GM18507 (cell line): ENCODE measurements around the gene AHNAK2.
"Not testable (repeated sequence)": the region's sequence is repeated elsewhere in the genome, so short reads cannot be mapped to it uniquely, and the experiment has no call there.

ENCODE experiments used
- DNase-seq: peaks from one replicate; pipeline ENCODE4 v3.0.0; 2011; ENCODE audit warnings: low read depth; ENCODE audit not compliant: insufficient read length; ENCODE audit errors: extremely low spot score
- FAIRE-seq: peaks from 2 replicates; lab custom pipeline; 2011; peaks lifted over from hg19 to GRCh38; lab: Jason Lieb, UNC

Gene AHNAK2

DNA sequence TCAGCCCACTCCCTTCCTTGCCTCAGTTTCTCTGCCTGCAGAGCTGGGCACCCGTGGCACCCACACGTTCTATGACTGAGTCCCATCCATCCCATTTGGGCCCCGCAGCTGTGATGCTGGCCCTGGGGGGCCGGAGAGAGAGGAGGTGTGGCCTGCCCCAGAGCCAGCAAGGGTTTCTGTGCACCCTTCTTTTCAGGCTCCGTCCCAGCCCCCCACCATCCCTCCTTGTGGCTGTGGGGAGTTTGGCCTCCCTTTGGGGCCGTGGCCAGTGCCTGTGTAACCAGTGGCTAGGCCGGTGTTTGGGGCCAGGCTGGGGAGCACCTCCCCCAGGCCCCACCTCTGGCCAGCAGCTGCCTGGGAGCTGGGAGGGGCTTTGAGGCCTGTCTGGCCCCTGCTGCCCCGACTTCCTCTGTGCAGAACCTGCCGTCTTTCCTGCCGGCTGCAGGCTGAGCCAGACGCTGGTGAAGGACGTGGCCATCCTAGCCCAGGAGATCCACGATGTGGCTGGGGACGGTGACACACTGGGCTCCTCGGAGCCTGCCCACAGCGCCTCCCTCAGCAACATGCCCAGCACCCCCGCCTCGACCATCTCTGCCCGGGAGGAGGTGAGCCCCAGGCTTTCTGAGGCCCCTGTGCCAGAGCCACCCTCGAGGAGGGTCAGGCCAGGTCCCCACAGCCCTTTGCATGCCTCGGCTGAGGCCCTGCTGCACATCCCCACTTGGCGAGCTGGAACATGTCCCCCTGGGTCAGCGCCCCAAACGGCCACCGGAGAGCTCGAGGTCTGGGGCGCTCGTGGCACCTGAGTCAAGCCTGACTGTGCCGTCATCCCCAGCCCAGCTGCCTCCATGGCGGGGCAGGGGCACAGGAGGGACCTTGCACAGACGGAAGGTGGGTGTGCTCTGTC, 85.4 kb downstream of the AHNAK2 start:
- no peak for DNase-seq
- FAIRE-seq = no peak

DNA sequence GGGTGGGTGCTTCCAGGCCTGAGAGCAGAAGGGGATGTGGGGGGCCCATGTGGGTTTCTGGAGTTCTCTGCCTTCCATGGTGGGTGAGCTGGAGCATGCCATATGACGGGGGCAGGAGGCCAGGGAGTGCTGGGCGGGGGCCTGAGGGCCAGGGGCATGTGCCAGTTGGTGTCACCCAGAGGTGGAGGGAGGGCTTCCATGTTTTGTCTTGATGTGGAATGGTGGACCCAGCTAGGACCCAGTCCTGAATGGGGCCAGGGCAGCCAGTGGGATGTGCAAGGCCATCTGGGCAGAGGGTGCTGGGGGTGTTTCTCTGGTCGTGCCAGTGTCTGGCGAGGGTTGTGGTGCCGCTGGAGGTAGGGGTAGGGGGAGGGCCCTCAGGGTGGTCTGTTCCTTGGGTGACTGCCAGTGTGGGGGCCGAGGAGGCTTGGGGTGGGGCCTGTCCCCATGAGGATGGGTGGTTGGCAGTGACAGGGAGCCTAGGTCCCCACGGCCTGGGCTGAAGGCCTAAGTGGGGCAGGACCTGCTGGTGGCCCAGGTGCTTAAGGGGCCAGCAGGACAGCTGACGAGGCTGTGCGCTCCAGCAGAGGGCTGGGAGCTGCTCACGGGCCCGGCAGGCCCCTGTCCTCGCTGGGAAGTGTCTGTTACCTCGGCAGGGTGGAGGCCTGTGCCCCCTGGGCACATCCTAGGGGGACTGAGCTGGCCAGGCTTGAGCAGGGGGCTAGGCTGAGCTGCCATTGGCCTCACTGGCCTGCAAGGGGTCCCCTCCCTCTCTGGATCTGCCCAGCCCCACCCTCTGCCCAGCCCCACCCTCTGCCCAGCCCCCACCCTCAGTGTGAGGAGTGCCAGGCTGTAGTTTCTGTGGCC, 86.3 kb downstream of the AHNAK2 start:
- no peak for FAIRE-seq
- no peak for DNase-seq

DNA sequence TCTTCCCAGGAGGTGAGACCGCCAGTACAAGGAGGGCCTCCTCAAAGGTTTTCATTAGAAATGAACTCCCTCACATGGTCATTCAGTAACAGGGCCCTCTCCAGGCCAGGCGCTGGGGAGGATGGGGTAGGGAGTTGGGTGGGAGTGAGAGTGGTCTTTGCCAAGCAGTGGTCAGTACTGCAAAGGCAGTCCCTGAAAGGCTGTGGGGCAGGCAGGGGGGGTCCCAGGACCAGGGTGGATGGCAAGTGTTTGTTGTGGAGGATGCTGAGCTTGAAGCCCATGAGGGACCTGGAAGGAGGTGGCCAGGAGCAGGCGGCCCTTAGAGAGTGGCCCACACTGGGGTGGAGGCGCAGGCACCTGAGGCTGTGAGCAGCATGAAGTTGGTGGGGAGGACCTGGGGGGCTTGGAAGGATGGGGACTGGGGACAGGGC, 87.0 kb downstream of the AHNAK2 start:
- FAIRE-seq (no peak), DNase-seq (no peak)

DNA sequence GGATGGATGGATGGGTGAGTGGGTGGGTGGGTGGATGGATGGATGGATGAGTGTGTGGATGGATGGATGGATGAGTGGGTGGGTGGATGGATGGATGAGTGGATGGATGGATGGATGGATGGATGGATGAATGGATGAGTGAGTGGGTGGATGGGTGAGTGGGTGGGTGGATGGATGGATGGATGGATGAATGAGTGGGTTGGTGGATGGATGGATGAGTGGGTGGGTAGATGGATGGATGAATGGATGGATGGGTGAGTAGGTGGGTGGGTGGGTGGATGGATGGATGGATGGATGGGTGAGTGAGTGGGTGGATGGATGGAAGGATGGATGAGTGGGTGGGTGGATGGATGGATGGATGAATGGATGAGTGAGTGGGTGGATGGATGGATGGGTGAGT, 87.9 kb downstream of the AHNAK2 start:
- DNase-seq, FAIRE-seq: not testable (repeated sequence)

DNA sequence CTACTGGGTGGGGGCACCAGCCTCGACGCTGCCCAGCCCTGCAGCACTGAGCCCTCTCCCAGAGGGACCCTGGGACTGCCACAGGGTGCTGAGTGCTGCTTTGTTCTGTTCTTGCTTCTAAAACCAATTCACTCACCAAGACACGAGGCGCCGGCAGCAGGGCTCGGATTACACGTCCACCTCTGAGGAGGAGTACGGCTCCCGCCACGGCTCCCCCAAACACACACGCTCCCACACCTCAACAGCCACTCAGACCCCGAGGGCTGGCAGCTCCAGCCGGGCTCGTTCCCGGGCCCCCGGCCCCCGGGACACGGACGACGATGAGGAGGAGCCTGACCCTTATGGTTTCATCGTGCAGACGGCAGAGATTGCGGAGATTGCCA, 88.8 kb downstream of the AHNAK2 start:
- FAIRE-seq = no peak
- DNase-seq = no peak

DNA sequence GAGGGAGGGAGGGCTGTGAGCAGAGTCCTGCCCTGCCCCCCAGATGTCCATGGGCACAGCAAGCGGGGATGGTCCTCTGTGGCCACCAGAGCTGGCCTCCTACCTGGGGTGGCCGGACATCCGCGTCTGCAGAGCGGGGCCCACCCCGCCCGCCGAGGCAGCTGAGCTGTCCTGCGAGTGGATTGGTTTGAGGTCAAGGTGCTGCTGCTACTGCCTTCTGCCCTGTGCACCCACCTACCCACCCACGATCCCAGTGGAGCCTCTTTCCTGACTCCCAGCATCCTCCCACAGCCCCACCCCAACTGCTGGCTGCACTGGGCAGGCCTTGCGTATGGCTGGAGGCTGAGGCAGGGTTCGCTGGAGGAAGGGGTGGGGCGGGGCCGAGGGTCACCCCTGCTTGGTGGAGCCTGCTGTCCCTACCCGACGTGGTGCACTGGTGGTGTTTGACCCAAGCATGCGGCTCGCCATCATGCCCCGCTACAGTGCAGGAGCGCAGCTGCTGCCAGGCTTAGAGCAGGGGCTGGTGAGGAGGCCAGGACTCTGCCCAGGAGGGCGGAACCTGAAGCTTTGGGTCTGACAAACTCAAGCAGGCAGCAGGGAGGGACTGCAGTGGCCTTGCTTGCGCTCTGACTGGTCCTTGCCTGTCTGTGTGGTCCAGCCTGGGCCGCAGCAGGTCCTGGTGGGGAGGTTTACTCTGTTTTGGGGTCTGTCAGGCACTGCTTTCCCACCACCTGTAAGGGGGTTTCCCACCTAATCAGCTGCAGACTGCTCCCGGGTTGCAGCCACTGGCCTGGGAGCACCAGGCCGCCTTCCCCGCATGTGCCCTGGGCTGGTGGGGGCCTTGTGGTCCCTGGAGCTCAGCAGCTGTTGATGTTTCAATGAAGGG, 89.4 kb downstream of the AHNAK2 start:
- no peak for FAIRE-seq
- no peak for DNase-seq

DNA sequence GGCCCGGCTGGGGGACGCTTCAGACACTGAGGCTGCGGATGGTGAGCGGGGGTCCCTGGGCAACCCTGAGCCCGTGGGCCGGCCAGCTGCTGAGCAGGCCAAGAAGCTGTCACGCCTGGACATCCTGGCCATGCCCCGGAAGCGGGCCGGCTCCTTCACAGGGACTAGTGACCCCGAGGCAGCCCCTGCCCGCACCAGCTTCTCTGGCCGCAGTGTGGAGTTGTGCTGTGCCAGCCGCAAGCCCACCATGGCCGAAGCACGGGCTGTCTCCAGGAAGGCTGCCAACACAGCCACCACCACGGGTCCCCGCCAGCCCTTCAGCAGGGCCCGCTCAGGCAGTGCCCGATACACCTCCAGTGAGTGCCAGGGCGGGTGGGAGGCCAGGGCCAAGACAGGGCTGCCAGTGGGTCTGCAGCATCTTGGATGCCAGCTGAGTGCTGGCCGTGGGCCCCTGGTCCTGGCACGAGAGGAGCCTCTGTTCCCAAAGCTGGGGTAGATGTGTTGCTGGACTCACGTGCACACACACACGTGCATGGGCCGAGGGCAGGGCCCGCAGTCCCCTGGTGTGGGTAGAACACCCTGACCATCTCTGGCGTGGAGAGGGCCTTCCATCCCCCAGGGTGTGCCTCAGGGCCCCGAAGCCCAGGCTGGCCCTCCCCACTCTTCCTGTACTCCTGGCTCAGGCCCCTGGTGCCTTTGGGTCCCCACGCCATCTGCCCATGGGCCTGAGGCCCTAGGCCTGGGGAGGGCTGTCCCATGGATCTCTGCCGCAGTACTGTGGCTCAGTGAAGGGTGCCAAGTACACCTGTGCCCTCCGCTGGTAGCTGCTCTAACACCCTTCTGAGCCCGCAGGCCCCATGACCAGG, 90.3 kb downstream of the AHNAK2 start:
- DNase-seq = no peak
- FAIRE-seq = no peak
